KMS-11 (cell line): ENCODE data around the gene TOGARAM2.

ENCODE experiments used
- H2AFZ ChIP-seq: fragments of 200-600 bp; sonication (generic); 2 replicates; pipeline ENCODE4 v1.6.1; 2016; ENCODE audit warnings: antibody characterized with exemption, mixed run types, low read depth
- H3K27ac ChIP-seq: fragments of 200-600 bp; sonication (generic); 2 replicates; pipeline ENCODE4 v1.6.1; 2016; ENCODE audit warnings: mild to moderate bottlenecking, mixed run types
- H3K27me3 ChIP-seq: fragments of 200-600 bp; sonication (generic); 2 replicates; pipeline ENCODE4 v1.6.1; 2017; ENCODE audit warnings: mild to moderate bottlenecking, low read depth, mixed run types, moderate library complexity; ENCODE audit not compliant: insufficient read depth
- H3K36me3 ChIP-seq: fragments of 200-600 bp; sonication (generic); 2 replicates; pipeline ENCODE4 v1.6.1; 2017; ENCODE audit warnings: mild to moderate bottlenecking, mixed run types; ENCODE audit not compliant: insufficient read depth
- H3K4me1 ChIP-seq: fragments of 200-600 bp; sonication (generic); 2 replicates; pipeline ENCODE4 v1.6.1; 2016; ENCODE audit warnings: mild to moderate bottlenecking, low read depth, mixed run types; ENCODE audit not compliant: poor library complexity, severe bottlenecking
- H3K4me2 ChIP-seq: fragments of 200-600 bp; sonication (generic); 2 replicates; pipeline ENCODE4 v1.7.0; 2016; ENCODE audit warnings: mild to moderate bottlenecking, mixed run types
- H3K4me3 ChIP-seq: fragments of 200-600 bp; sonication (generic); IDR thresholded peaks from 2 replicates; pipeline ENCODE4 v1.6.1; 2017; ENCODE audit warnings: low read depth, low read length, mixed read lengths; ENCODE audit not compliant: insufficient read depth
- H3K79me2 ChIP-seq: fragments of 200-600 bp; sonication (generic); 2 replicates; pipeline ENCODE4 v1.6.1; 2016; ENCODE audit warnings: low read depth, mixed run types; ENCODE audit not compliant: insufficient read depth
- H3K9ac ChIP-seq: fragments of 200-600 bp; sonication (generic); 2 replicates; pipeline ENCODE4 v1.6.1; 2016; ENCODE audit warnings: mild to moderate bottlenecking, mixed run types
- H4K20me1 ChIP-seq: fragments of 200-600 bp; sonication (generic); 2 replicates; pipeline ENCODE4 v1.6.1; 2016; ENCODE audit warnings: mild to moderate bottlenecking, mixed run types; ENCODE audit not compliant: insufficient read depth
- TF ChIP-seq, protein P1 (sequence below): fragments of 200-600 bp; sonication (generic); conservative IDR thresholded peaks from 2 replicates; pipeline ENCODE4 v1.6.1; 2017; ENCODE audit warnings: low read depth, mild to moderate bottlenecking, antibody characterized with exemption, low read length, moderate library complexity, mixed read lengths

Gene TOGARAM2

DNA sequence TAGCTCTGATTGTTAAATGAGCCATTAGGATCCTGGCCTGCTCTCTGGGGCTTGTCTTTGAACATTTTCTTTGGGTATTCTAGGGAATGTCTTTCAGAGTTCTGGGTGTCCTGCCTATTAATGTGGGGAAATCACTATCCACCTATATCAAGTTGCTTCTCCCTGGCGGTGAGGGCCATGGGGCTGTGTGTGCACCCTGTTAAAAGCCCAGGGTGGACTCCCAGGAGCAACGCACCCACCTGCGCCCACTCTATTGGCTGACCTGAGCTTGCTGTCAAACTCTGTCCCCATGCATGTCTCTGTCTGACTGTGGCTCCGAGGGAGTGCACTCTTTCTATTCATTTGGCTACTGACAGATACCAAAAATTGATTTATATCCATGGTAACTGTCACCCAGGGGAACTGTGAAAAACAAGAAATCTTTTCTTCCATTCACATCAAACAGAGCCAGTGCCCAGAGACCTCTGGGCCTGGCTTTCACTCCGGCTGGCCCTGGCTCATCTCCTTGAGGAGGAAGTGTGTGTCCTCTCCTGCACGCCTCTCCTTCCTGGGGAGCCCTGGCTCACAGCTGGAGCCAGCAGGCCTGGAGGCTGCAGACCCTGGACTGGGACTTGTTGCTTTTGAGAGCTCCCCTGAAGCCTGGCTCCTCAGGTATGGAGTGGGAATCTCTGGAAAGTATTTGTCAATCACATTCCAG lies 10.5 kb upstream of the TOGARAM2 start:
- Histone ChIP-seq H3K27me3 (no peaks in the 10 kb centered on the region), H3K4me1 (no peaks in the 10 kb centered on the region), H3K27ac (no peak overlapping the region), H2AFZ (no peak overlapping the region), H3K36me3 (no peaks in the 10 kb centered on the region), H3K4me3 (no peak overlapping the region), H4K20me1 (no peaks in the 10 kb centered on the region), H3K9ac (no peak overlapping the region), H3K79me2 (no peaks in the 10 kb centered on the region), H3K4me2 (no peak overlapping the region)
- TF ChIP-seq, protein P1, sequence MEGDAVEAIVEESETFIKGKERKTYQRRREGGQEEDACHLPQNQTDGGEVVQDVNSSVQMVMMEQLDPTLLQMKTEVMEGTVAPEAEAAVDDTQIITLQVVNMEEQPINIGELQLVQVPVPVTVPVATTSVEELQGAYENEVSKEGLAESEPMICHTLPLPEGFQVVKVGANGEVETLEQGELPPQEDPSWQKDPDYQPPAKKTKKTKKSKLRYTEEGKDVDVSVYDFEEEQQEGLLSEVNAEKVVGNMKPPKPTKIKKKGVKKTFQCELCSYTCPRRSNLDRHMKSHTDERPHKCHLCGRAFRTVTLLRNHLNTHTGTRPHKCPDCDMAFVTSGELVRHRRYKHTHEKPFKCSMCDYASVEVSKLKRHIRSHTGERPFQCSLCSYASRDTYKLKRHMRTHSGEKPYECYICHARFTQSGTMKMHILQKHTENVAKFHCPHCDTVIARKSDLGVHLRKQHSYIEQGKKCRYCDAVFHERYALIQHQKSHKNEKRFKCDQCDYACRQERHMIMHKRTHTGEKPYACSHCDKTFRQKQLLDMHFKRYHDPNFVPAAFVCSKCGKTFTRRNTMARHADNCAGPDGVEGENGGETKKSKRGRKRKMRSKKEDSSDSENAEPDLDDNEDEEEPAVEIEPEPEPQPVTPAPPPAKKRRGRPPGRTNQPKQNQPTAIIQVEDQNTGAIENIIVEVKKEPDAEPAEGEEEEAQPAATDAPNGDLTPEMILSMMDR, result no peak

DNA sequence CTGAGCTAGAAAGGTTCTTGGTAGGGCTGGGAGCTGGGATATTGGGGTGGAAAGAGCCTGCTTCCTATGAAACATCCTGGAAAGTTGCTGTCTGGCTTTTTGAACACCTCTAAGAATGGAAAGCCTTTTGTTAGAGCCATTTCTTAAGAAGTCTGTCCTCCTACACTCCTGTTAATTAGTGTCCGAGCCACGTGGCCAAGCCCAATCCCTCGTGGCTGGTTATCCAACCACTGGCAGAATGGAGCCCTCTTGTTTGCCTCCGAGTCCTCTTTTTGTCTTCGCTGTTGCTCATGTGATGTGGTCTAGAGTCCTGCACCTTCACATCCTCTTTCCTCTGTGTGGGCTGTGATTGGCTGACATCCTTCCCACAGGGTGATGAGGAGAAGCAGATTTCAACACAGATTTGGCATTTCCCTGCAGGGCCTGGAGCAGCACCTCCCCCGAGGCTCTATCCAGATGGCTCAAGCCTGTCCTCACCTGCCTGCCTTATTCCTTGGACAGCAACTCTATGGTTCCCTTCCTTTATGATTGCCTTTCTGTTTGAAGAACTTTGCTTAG lies 8.2 kb upstream of the TOGARAM2 start:
- TF ChIP-seq, protein P1, result no peak
- Histone ChIP-seq H3K9ac (no peak overlapping the region), H3K4me3 (no peak overlapping the region), H2AFZ (no peak overlapping the region), H3K27ac (no peak overlapping the region), H3K4me2 (no peak overlapping the region), H3K79me2 (no peaks in the 10 kb centered on the region), H4K20me1 (no peaks in the 10 kb centered on the region), H3K36me3 (no peaks in the 10 kb centered on the region), H3K27me3 (no peaks in the 10 kb centered on the region), H3K4me1 (no peaks in the 10 kb centered on the region)

DNA sequence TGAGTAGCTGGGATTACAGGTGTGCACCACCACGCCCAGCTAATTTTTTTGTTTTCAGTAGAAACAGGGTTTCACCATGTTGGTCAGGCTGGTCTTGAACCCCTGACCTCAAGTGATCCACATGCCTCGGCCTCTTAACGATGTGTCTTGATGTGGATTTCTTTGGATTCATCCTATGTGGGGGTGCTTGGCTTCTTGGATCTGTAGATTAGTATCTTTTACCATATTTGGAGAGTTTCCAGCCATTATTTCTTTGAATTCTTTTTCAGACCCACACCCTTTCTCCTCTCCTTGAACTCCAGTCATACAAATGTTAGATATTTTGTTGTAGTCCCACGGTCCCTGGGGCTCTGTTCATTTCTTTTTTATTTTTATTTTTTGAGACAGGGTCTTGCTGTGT lies 6.8 kb upstream of the TOGARAM2 start:
- H3K27me3 ChIP-seq, result no peaks in the 10 kb centered on the region
- no peaks in the 10 kb centered on the region for H3K36me3 ChIP-seq
- no peak overlapping the region for H3K4me3 ChIP-seq
- H3K79me2 ChIP-seq, result no peaks in the 10 kb centered on the region
- no peak overlapping the region for H3K27ac ChIP-seq
- TF ChIP-seq, protein P1, result no peak
- H4K20me1 ChIP-seq, result no peaks in the 10 kb centered on the region
- no peak overlapping the region for H3K4me2 ChIP-seq
- no peak overlapping the region for H3K9ac ChIP-seq
- no peaks in the 10 kb centered on the region for H3K4me1 ChIP-seq
- H2AFZ ChIP-seq, result no peak overlapping the region

DNA sequence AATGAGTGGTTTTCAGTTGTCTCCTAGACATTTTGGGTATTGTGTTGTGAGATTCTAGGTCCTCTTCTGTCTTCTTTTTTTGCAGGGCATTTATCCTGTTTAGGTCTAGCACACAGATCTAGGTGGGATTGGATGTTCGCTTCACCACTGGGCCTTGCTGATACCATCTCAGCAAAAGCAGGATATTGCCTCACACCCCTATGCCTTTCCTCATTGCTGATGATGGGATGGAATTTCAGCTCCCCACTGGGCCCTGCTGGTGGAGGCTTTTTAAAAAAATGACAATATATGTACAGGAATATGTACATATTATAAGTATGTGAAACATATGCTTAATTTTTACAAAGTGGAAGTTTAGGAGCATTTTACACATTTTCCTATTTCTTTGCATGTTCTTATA lies 5.4 kb upstream of the TOGARAM2 start:
- Histone ChIP-seq H3K27me3 (no peaks in the 10 kb centered on the region), H4K20me1 (no peaks in the 10 kb centered on the region), H3K4me3 (no peak overlapping the region), H3K79me2 (no peaks in the 10 kb centered on the region), H3K4me2 (no peak overlapping the region), H3K36me3 (no peaks in the 10 kb centered on the region), H2AFZ (no peak overlapping the region), H3K27ac (no peak overlapping the region), H3K4me1 (no peaks in the 10 kb centered on the region), H3K9ac (no peak overlapping the region)
- TF ChIP-seq, protein P1, result no peak
